GM19395 (cell line): ENCODE results near the gene SNIP1.
"Not testable (repeated sequence)": the region's sequence is repeated elsewhere in the genome, so short reads cannot be mapped to it uniquely, and the experiment has no call there.

Source experiments
- ATAC-seq: cut with Tn5 transposase; IDR thresholded peaks from one replicate; pipeline ENCODE4 v1.9.1; 2021; ENCODE audit warnings: mild to moderate bottlenecking, moderate library complexity; ENCODE audit not compliant: unreplicated experiment

Gene SNIP1

GRCh38 chr1:37514350-37515184 lies 39.5 kb downstream of the SNIP1 start, which contains the start of gene MEAF6:
Gene MEAF6, minus strand, starts transcription at chr1:37514766. Its CDS starts 20 bp downstream, at chr1:37514746.
- peak; percentile 82 for ATAC-seq

DNA sequence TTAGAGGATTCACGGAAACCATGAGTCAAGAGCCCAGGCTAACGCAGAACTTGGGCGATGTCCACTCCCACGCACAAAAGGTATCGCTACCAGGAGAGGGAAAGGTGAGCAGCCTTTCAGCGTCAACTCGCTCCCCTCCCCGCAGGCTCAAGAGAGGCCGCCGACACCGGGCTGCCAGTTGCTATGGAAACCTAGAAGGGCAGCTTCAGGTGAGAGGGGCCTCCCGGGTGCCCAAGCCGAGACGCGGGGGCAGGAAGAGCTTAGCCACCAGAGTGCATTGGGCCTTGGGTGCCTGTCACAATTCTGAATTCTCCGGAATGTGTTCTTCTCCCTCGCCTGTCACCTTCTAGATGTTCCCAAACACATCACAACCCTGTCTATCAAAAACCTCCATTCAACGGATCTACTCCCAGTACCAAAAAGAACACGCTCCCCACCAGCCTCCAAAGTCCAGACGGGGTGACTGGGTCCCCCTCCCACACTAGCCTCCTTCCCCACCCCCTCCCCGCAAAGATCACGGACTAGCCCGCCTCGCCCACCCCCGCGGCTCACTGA lies 40.2 kb downstream of the SNIP1 start:
- peak; percentile 37 for ATAC-seq

- no peak for ATAC-seq
These were observed 44.9 kb downstream of the SNIP1 start for GRCh38 chr1:37509181-37509580.

DNA sequence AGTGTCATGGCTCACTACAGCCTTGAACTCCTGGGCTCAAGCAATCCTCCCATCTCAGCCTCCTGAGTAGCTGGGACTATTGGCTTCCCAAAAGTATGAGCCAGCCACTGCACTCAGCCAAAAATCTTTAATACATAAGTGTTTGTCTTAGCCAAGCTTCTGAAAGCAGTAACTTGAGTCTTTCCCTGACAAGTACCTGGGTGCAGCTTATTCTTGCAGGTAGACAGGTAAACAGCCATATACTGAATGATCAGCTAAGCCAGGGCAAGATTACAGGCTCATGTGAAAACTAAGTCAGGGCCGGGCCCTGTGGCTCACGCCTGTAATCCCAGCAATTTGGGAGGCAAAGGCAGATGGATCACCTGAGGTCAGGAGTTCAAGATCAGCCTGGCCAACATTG lies 47.4 kb downstream of the SNIP1 start:
- no peak for ATAC-seq

- not testable (repeated sequence) for ATAC-seq
These were observed 51.3 kb downstream of the SNIP1 start for GRCh38 chr1:37502791-37503190.

GRCh38 chr1:37502104-37502503 lies 52.0 kb downstream of the SNIP1 start:
- ATAC-seq, result no peak

- ATAC-seq, result no peak
These were observed 52.4 kb downstream of the SNIP1 start for GRCh38 chr1:37501661-37502060.

- no peak for ATAC-seq
These were observed 55.0 kb downstream of the SNIP1 start for GRCh38 chr1:37498872-37499617.

DNA sequence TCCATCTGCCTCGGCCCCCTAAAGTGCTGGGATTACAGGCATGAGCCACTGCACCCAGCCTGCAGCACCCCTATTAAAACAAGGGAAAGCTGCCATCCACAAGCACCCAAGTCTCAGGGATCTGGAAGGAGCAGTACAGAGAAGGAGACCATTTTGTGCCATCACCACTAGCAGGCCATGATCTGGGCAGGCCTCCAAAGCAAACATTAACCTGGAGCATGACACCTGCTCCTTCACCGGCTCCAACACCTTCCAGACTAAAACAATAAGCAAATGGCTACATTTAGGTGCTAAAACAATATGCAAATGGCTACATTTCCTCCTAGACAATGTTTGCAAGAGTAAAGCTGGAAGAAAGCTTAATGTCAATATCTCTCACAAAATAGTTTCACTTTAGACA lies 56.3 kb downstream of the SNIP1 start:
- ATAC-seq, result no peak

DNA sequence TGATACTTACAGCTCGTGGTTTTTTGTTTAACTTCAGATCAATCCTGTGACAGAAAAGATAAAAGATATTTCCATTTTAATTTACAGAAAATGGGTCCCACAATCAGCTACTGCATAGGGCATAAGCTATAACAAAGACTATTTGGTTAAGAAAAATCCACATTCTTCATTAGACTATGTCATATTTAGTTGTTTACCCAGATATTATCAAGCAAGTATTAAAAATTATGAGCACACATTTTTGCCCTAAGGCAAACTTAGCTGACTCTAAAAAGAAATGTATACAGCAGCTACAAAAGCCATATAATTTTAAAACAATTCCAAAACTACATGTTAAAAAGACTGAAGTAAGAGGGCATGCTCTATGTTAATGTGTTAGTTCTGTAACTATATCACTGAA lies 58.2 kb downstream of the SNIP1 start:
- no peak for ATAC-seq

DNA sequence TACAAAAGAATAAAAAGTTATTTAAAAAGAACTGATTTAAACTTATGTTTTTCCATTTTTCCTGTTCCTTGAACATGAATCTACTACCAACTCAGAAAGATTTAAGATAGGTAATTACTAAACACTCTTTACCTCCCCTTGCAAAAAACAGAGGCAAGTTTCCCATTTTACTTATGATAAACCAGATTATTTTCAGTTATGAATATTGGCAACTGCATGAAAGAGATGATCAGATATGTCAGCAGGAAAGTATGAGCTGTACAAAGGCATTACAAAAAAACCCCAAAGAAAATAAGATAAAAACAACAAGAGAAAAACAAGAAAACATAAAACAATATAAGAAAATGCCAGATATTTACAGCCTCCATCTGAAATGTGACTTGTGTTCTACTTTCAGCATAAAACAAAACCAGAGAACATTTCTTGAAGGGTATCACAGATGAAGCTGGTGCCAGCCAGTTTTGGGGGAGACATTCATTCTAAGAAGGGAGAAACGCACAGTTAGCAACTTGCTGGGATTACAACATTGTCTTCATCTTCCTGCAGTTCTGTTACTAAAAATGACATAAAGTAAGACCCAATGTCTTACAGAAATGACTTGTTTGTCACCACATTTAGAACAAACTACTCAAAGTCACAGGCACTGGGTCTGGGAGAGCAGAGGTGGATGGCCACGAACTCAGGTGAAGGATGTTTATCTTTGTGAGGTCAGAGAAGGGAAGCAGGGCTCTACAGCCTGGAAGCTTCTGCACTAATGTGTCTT lies 60.6 kb downstream of the SNIP1 start:
- ATAC-seq, result no peak

GRCh38 chr1:37487619-37487984 lies 66.5 kb downstream of the SNIP1 start:
- no peak for ATAC-seq

DNA sequence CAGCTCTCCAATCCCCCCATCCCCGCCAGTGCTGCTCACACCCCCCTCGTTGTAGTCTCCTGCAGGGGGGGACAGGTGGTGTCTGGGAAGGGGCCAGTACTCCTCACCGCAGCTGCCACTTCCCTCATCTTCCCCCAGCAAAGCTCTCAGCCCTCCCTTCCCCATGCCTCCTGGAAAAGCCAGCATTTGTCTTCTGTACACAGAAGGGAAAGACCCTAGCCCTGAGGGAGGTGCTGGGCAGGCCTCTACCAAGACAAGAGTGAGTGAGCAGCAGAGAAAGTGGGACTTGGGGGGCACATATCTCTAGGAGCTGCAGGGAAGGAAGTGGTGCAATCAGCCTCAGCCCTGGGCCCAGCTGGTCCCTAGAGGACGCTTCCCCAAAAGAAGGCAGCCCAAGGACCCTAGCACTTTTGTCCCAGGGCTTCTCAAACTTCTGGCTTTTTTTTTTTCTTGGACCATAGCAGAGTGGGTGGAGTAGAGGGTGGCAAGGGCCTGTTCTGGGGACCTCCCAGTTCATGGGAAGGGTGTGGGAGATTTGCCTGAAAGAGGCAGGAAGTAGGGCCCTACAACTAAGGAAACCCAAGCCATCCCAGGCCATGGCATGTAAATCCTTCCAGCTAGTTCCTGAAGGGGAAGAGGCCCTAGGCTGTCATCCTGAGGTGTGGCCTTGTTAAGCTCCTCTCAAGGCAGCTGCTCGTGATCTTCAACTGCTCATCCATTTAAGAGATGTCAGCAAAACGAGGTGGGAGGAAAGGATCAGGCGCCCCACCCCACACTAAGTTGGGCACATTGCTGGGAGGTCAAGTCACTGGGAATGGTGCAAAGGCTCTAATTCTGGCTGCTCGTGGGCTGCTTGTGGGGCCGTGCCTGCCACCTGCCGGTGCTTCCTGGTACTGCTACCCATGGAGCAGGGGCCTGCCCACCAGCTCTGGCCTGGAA lies 67.1 kb downstream of the SNIP1 start:
- ATAC-seq, result no peak

- ATAC-seq, result no peak
These were observed 68.0 kb downstream of the SNIP1 start for GRCh38 chr1:37485902-37486679.
